Measurements from ENCODE around the gene TP53. TPM values are rescaled to one million over a fixed set of nuclear protein-coding genes. Genes with fewer than 3 reads are reported as not detected.

TP53 gene
- total RNA-seq = 55.3 and 73.2 TPM in 2 replicates

GRCh38 chr17:7687072-7687907 lies at the start of gene TP53:
TSS of gene TP53 (minus strand) at chr17:7687490. CDS start at chr17:7676594, 10,896 bp downstream.

GRCh38 chr17:7716901-7717755 lies 29.8 kb upstream of the TP53 start, which contains the start of gene DNAH2:
TSS of gene DNAH2 (plus strand) at chr17:7717744. CDS start at chr17:7719735, 1,991 bp downstream.

DNA sequence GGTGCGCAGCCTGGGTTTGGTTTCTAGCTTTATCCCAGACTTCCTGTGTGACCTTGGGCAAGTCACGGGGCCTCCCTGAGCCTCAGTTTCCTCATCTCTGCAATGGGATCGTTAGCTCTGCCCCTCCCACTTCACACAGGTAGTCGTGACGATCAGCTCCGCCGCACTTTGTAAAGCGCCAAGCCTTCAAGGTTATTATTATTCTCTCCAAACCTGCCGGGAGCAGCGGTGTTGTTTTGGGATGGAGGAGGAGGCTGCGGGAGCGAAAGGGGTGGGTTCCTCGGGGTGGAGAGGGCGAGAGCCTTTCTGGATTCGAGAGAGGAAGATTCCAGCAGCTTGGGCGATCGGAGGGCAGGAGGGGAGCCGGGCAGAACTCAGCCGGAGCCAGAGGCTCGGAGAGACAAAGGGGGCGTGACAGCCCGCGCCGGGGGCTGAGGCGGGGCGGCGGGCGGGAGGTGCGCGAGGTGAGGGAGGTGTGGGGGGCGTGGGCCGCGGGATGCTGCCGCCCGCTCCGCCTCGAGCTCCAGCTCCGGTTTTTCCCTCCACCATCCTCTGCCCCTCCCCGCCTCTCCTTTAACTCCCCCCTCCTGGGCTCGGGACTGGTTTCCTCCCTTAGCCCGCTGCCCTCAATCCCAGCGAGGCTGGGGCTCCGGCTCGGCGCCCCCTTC lies 17.4 kb upstream of the TP53 start, which contains the start of gene EFNB3:
TSS of gene EFNB3 (plus strand) at position 602 of the 668 bp plus-strand sequence. CDS start 397 bp downstream, outside the sequence.

DNA sequence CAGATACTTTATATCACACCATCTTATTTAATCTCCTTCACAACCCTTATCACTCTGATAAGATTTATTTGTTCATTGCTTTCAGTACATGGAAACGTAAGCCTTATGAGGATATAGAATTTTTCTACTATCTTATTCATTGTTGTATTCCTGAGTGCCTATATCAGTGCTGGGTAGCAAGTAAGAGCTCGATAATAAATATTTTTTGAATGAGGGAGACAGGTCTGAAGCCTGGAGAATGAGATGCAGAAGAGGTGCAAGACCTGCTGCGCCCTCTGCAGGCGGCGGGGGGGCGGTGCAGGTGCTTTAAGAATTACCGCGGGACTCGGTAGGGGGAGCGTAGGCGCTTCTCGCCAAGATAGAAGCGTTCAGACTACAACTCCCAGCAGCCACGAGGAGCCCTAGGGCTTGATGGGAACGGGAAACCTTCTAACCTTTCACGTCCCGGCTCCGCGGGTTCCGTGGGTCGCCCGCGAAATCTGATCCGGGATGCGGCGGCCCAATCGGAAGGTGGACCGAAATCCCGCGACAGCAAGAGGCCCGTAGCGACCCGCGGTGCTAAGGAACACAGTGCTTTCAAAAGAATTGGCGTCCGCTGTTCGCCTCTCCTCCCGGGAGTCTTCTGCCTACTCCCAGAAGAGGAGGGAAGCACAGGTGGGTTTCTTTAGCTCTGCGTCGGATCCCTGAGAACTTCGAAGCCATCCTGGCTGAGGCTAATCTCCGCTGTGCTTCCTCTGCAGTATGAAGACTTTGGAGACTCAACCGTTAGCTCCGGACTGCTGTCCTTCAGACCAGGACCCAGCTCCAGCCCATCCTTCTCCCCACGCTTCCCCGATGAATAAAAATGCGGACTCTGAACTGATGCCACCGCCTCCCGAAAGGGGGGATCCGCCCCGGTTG lies 868 bp upstream of the TP53 start, which contains the start of gene WRAP53:
TSS of gene WRAP53 (plus strand) at position 570 of the 900 bp plus-strand sequence. CDS start at position 742, 172 bp downstream.

DNA sequence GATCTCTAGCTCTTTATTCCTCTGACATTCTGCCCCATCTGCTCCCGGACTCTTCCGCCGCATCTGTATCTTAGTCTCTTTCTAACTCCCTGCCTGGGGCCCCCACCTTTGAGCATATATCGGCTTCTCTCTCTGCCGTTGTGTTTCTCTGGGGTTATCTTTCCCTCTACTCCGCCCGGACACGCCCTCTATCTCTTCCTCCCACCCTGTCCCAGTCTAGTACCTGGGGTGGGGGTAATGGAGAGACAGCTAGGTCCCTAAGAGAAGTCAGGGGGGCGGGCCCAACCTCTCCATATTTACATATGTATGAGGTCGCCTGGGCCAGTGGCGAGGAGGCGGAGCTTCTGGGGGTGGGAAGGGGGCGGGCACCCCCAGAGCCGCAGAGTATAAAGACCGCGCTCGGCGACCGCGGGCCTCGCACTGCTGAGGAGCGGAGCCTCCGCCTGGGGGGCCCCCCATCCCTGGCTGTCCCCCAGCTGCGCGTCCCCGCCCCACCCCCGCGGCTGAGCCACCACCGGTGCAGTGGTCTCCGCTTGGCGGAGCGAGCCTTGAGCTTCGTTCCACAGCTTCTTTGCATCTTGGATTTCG lies 36.7 kb downstream of the TP53 start, which contains the start of gene ATP1B2:
TSS of gene ATP1B2 (plus strand) at position 418 of the 588 bp plus-strand sequence. CDS start 593 bp downstream, outside the sequence.

DNA sequence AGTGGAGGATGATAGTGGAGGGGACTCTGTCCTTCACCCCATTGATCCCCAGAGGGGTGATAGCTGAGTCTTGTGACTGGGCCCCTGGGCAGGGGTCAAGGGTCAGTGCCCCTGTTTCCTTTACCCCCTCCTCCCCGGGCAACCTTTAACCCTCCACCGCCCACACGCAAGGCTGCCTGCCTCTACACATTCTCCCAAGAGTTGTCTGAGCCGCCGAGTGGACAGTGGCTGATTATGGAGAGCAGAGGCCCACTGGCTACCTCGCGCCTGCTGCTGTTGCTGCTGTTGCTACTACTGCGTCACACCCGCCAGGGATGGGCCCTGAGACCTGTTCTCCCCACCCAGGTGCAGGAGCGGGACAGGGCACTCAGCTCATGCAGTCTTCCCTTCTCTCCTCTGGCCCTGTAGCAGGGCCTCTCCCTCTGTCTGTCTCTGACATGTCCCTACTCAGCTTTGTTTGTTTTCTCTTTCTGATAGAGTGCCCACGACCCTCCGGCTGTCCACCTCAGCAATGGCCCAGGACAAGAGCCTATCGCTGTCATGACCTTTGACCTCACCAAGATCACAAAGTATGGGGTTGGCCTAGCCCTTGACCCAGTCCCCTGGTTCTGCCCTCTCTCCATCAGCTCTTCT lies 57.2 kb downstream of the TP53 start, which contains the start of gene SHBG:
TSS of gene SHBG (plus strand) at position 197 of the 633 bp plus-strand sequence. CDS start at position 235, 38 bp downstream.

GRCh38 chr17:7627250-7628121 lies 59.8 kb downstream of the TP53 start, which contains the start of gene SAT2:
TSS of gene SAT2 (minus strand) at chr17:7627821. CDS start at chr17:7627635, 186 bp downstream.

Other genes starting within 250 kb of the TP53 start
- gene FGF11, start 248.0 kb downstream of the TP53 start, total RNA-seq = 2.1 and 7.3 TPM in 2 replicates
- gene CHRNB1, start 242.4 kb downstream of the TP53 start, total RNA-seq = 5.2 and 11.9 TPM in 2 replicates
- gene ZBTB4, start 207.9 kb downstream of the TP53 start, total RNA-seq = 24.3 and 39.0 TPM in 2 replicates
- not detected in 2 replicates for gene SLC35G6, start 206.0 kb downstream of the TP53 start, total RNA-seq
- gene POLR2A, start 203.1 kb downstream of the TP53 start, total RNA-seq = 55.6 and 62.1 TPM in 2 replicates
- gene TNFSF12, start 138.4 kb downstream of the TP53 start, total RNA-seq = 16.0 and 20.4 TPM in 2 replicates
- 4.1 and 4.9 TPM in 2 replicates for gene TNFSF13, start 128.7 kb downstream of the TP53 start, total RNA-seq
- gene SENP3, start 125.6 kb downstream of the TP53 start, total RNA-seq = 62.5 and 73.4 TPM in 2 replicates
- gene CD68, start 107.9 kb downstream of the TP53 start, total RNA-seq = 37.4 and 40.5 TPM in 2 replicates
- gene MPDU1, start 103.6 kb downstream of the TP53 start, total RNA-seq = 202 and 249 TPM in 2 replicates
- gene SOX15, start 97.4 kb downstream of the TP53 start, total RNA-seq = 0.52 and 2.8 TPM in 2 replicates
- gene FXR2, start 72.6 kb downstream of the TP53 start, total RNA-seq = 24.8 and 37.5 TPM in 2 replicates
- 26.6 and 100 TPM in 2 replicates for gene SAT2, start 59.7 kb downstream of the TP53 start, total RNA-seq
- gene SHBG, start 57.4 kb downstream of the TP53 start, total RNA-seq = 0.26 and 1.4 TPM in 2 replicates
- gene ATP1B2, start 36.6 kb downstream of the TP53 start, total RNA-seq = 1.0 TPM in 1 of 2 replicates, not detected in the other
- gene WRAP53, start 987 bp upstream of the TP53 start, total RNA-seq = 6.7 and 14.0 TPM in 2 replicates
- gene EFNB3, start 17.7 kb upstream of the TP53 start, total RNA-seq = 1.6 and 8.7 TPM in 2 replicates
- gene DNAH2, start 30.3 kb upstream of the TP53 start, total RNA-seq = under 0.01 and 0.16 TPM in 2 replicates
- gene KDM6B, start 146.7 kb upstream of the TP53 start, total RNA-seq = 3.6 and 12.4 TPM in 2 replicates
- gene TMEM88, start 167.6 kb upstream of the TP53 start, total RNA-seq = 1.9 and 3.3 TPM in 2 replicates
- 41.8 and 83.4 TPM in 2 replicates for gene NAA38, start 170.1 kb upstream of the TP53 start, total RNA-seq
- gene CYB5D1, start 170.5 kb upstream of the TP53 start, total RNA-seq = 2.8 and 6.5 TPM in 2 replicates
- gene CHD3, start 201.3 kb upstream of the TP53 start, total RNA-seq = 63.2 and 81.6 TPM in 2 replicates
- 2.4 and 4.5 TPM in 2 replicates for gene RNF227, start 228.8 kb upstream of the TP53 start, total RNA-seq
- 0.78 and 2.2 TPM in 2 replicates for gene KCNAB3, start 242.4 kb upstream of the TP53 start, total RNA-seq
- gene TRAPPC1, start 244.5 kb upstream of the TP53 start, total RNA-seq = 51.3 and 66.3 TPM in 2 replicates
- 14.1 and 15.3 TPM in 2 replicates for gene CNTROB, start 244.7 kb upstream of the TP53 start, total RNA-seq

All from epithelial cell of alveolus of lung (primary cell).